PC-9 (cell line): Measurements from ENCODE around the gene CHKA. TPM values are rescaled to one million over a fixed set of nuclear protein-coding genes. Genes with fewer than 3 reads are reported as not detected.

Experiments
- BruUV-seq: library from RNA; stranded (reverse); fragments of 400-500 nt; replicated peaks from 2 replicates; lab custom pipeline; 2021; lab: Mats Ljungman, UMichigan
- CTCF ChIA-PET: fragments of 300-600 bp; sonication (Branson Sonifier 250); formaldehyde crosslinking; loops from one replicate; lab custom pipeline; 2022; ENCODE audit warnings: antibody characterized with exemption; lab: Charles Lee
- POLR2A ChIA-PET: fragments of 300-600 bp; sonication (Branson Sonifier 250); formaldehyde crosslinking; loops from one replicate; lab custom pipeline; 2022; ENCODE audit warnings: antibody characterized with exemption; ENCODE audit not compliant: unreplicated experiment; lab: Charles Lee
- DNase-seq, 2 experiments: peaks; one replicate each; pipeline versions ENCODE4 v3.0.0 to v3.0.0-alpha.2; 2015 to 2022; ENCODE audit warnings: mixed read lengths in 1 of 2
- H2AFZ ChIP-seq: fragments of 200-600 bp; sonication (generic); 2 replicates; pipeline ENCODE4 v1.8.1; 2017; ENCODE audit warnings: antibody characterized with exemption
- H3F3A ChIP-seq: fragments of 200-600 bp; sonication (generic); 2 replicates; pipeline ENCODE4 v1.8.1; 2017; ENCODE audit warnings: antibody characterized with exemption, mild to moderate bottlenecking, low read depth; ENCODE audit not compliant: insufficient read depth
- H3K27ac ChIP-seq: fragments of 200-600 bp; sonication (generic); 2 replicates; pipeline ENCODE4 v1.6.1; 2016; ENCODE audit warnings: mixed run types
- H3K27me3 ChIP-seq: fragments of 200-600 bp; sonication (generic); 2 replicates; pipeline ENCODE4 v1.6.1; 2016; ENCODE audit warnings: low read depth, mixed run types; ENCODE audit not compliant: insufficient read depth
- H3K36me3 ChIP-seq: fragments of 200-600 bp; sonication (generic); 2 replicates; pipeline ENCODE4 v1.6.1; 2016; ENCODE audit warnings: low read depth, mixed run types
- H3K4me1 ChIP-seq: fragments of 200-600 bp; sonication (generic); replicated peaks from 2 replicates; pipeline ENCODE4 v1.6.1; 2016; ENCODE audit warnings: mixed run types; ENCODE audit not compliant: insufficient read depth
- H3K4me2 ChIP-seq: fragments of 200-600 bp; sonication (generic); 2 replicates; pipeline ENCODE4 v1.6.1; 2017; ENCODE audit warnings: mixed run types
- H3K4me3 ChIP-seq: fragments of 200-600 bp; sonication (generic); 2 replicates; pipeline ENCODE4 v1.6.1; 2016; ENCODE audit warnings: mixed run types
- H3K79me2 ChIP-seq: fragments of 200-600 bp; sonication (generic); 2 replicates; pipeline ENCODE4 v1.6.1; 2017; ENCODE audit warnings: low read depth, mixed run types
- H3K9me2 ChIP-seq: fragments of 200-600 bp; sonication (generic); 2 replicates; pipeline ENCODE4 v1.8.1; 2017; ENCODE audit warnings: mild to moderate bottlenecking; ENCODE audit not compliant: insufficient read depth
- H3K9me3 ChIP-seq: fragments of 200-600 bp; sonication (generic); 2 replicates; pipeline ENCODE4 v1.8.1; 2016; ENCODE audit warnings: low read depth; ENCODE audit not compliant: insufficient read depth
- H4K20me1 ChIP-seq: fragments of 200-600 bp; sonication (generic); 2 replicates; pipeline ENCODE4 v1.8.1; 2017; ENCODE audit not compliant: insufficient read depth
- CTCF ChIP-seq: fragments of 200-600 bp; sonication (generic); conservative IDR thresholded peaks from 2 replicates; pipeline ENCODE4 v1.6.1; 2017; ENCODE audit warnings: mixed run types, antibody characterized with exemption, mild to moderate bottlenecking, moderate library complexity
- EZH2 ChIP-seq: fragments of 200-600 bp; sonication (generic); IDR thresholded peaks from 2 replicates; pipeline ENCODE4 v1.8.0; 2017; ENCODE audit warnings: antibody characterized with exemption, low read depth
- intact Hi-C: fragments of 100-400 bp; cut with micrococcal nuclease; formaldehyde crosslinking; loops from one replicate; pipeline ENCODE4 v1.10.0; 2022; ENCODE audit not compliant: unreplicated experiment
- total RNA-seq: library from RNA; stranded (reverse); gene quantifications from 2 replicates; pipeline ENCODE4 v1.2.3, GENCODE V29; 2021

Gene CHKA
- total RNA-seq, 1 experiment from 2014 or later, result 90.5 TPM

- no peak overlapping the region for H3K27ac ChIP-seq
- no peak overlapping the region for H2AFZ ChIP-seq
- H3K4me2 ChIP-seq, result no peak overlapping the region
- TF ChIP-seq EZH2 (no peak), CTCF (no peak)
- intact Hi-C loops, result no loop called here
- no peak overlapping the region for H3K4me3 ChIP-seq
- H3K79me2 ChIP-seq, result peaks cover 7% of the 10 kb centered on the region
- no peaks in the 10 kb centered on the region for H3K4me1 ChIP-seq
- H3K9me3 ChIP-seq, result no peaks in the 10 kb centered on the region
- H4K20me1 ChIP-seq, result peaks cover 35% of the 10 kb centered on the region
- ChIA-PET CTCF (interaction anchor here (0.7 kb wide), 1 partner anchor 33 kb away, joined by 4 read pairs; no protein-coding TSS in a partner anchor), POLR2A (interaction anchor here (0.7 kb wide), 1 partner anchor 9 kb away, joined by 11 read pairs; no protein-coding TSS in a partner anchor)
- no peaks in the 10 kb centered on the region for H3K27me3 ChIP-seq
- no TSS peak for BruUV-seq
- H3K9me2 ChIP-seq, result no peaks in the 10 kb centered on the region
- peaks cover 70% of the 10 kb centered on the region for H3K36me3 ChIP-seq
- H3F3A ChIP-seq, result peaks cover 53% of the 10 kb centered on the region
- no peak for DNase-seq
These were observed 53.2 kb downstream of the CHKA start for GRCh38 chr11:68067991-68068390.

GRCh38 chr11:68066742-68067141, 54.4 kb downstream of the CHKA start:
- no peak overlapping the region for H3K27ac ChIP-seq
- no TSS peak for BruUV-seq
- no peak overlapping the region for H3K4me2 ChIP-seq
- H3K36me3 ChIP-seq, result peaks cover 74% of the 10 kb centered on the region
- ChIA-PET CTCF (no interaction called here), POLR2A (no interaction called here)
- H2AFZ ChIP-seq, result no peak overlapping the region
- H3K27me3 ChIP-seq, result no peaks in the 10 kb centered on the region
- peaks cover 37% of the 10 kb centered on the region for H4K20me1 ChIP-seq
- intact Hi-C loops, result no loop called here
- DNase-seq, result no peak
- peaks cover 5% of the 10 kb centered on the region for H3K79me2 ChIP-seq
- no peak overlapping the region for H3K4me3 ChIP-seq
- H3K9me3 ChIP-seq, result no peaks in the 10 kb centered on the region
- no peaks in the 10 kb centered on the region for H3K4me1 ChIP-seq
- H3K9me2 ChIP-seq, result no peaks in the 10 kb centered on the region
- peaks cover 56% of the 10 kb centered on the region for H3F3A ChIP-seq
- TF ChIP-seq EZH2 (no peak), CTCF (no peak)

GRCh38 chr11:68065841-68066240, 55.3 kb downstream of the CHKA start:
- no peak overlapping the region for H2AFZ ChIP-seq
- no peak for DNase-seq
- ChIA-PET POLR2A (no interaction called here), CTCF (no interaction called here)
- peaks cover 72% of the 10 kb centered on the region for H3K36me3 ChIP-seq
- no peaks in the 10 kb centered on the region for H3K79me2 ChIP-seq
- TF ChIP-seq EZH2 (no peak), CTCF (no peak)
- peaks cover 28% of the 10 kb centered on the region for H4K20me1 ChIP-seq
- H3K9me3 ChIP-seq, result no peaks in the 10 kb centered on the region
- H3K27me3 ChIP-seq, result no peaks in the 10 kb centered on the region
- H3K4me2 ChIP-seq, result no peak overlapping the region
- BruUV-seq, result no TSS peak
- H3F3A ChIP-seq, result peaks cover 61% of the 10 kb centered on the region
- intact Hi-C loops, result no loop called here
- no peak overlapping the region for H3K27ac ChIP-seq
- H3K9me2 ChIP-seq, result no peaks in the 10 kb centered on the region
- no peaks in the 10 kb centered on the region for H3K4me1 ChIP-seq
- no peak overlapping the region for H3K4me3 ChIP-seq
